Mesodermal cell (in vitro differentiated cells): Measurements from ENCODE around the gene XAB2.

Source experiments
- H3K27ac ChIP-seq: 2 replicates; pipeline ENCODE4 v1.7.0; 2013; ENCODE audit warnings: mild to moderate bottlenecking, low read depth, low read length, moderate library complexity; ENCODE audit not compliant: severe bottlenecking
- H3K36me3 ChIP-seq: 2 replicates; pipeline ENCODE4 v1.7.1; 2013; ENCODE audit warnings: mild to moderate bottlenecking, low read length, moderate library complexity; ENCODE audit not compliant: control insufficient read depth, insufficient read depth
- H3K4me1 ChIP-seq: one replicate; pipeline ENCODE4 v1.7.1; 2013; ENCODE audit warnings: mild to moderate bottlenecking, low read length; ENCODE audit not compliant: insufficient read depth, control insufficient read depth, poor library complexity, severe bottlenecking
- H3K4me3 ChIP-seq: 2 replicates; pipeline ENCODE4 v1.7.0; 2013; ENCODE audit warnings: low read length, control low read depth, mild to moderate bottlenecking; ENCODE audit not compliant: insufficient read depth, poor library complexity, severe bottlenecking; ENCODE audit errors: extremely low read depth
- H3K9me3 ChIP-seq: 2 replicates; pipeline ENCODE4 v1.7.1; 2013; ENCODE audit warnings: mild to moderate bottlenecking, low read length, moderate library complexity; ENCODE audit not compliant: control insufficient read depth
- WGBS, 2 experiments: methylation state at CpG; one replicate each; pipeline ENCODE4 v1.1.5; 2013; ENCODE audit warnings: missing lambda C conversion rate in 2 of 2; ENCODE audit not compliant: insufficient coverage in 2 of 2; 5-methylcytosine and 5-hydroxymethylcytosine counted together

XAB2 gene

GRCh38 chr19:7619671-7620441 lies 9.5 kb downstream of the XAB2 start:
- H3K36me3 ChIP-seq, result peaks cover 52% of the 10 kb centered on the region
- WGBS, 2 experiments, result 94 to 96% methylated on average over 38 to 44 of the region's 48 CpGs
- no peak overlapping the region for H3K27ac ChIP-seq
- no peaks in the 10 kb centered on the region for H3K9me3 ChIP-seq
- no peaks in the 10 kb centered on the region for H3K4me1 ChIP-seq
- H3K4me3 ChIP-seq, result no peak overlapping the region

- H3K27ac ChIP-seq, result no peak overlapping the region
Observed at GRCh38 chr19:7618771-7619510, 10.4 kb downstream of the XAB2 start.

GRCh38 chr19:7618348-7618747 lies 11.0 kb downstream of the XAB2 start:
- no peak overlapping the region for H3K4me3 ChIP-seq
- no peaks in the 10 kb centered on the region for H3K9me3 ChIP-seq
- 87 to 96% methylated on average over 4 of the region's 4 CpGs for WGBS, 2 experiments
- H3K36me3 ChIP-seq, result peaks cover 49% of the 10 kb centered on the region
- H3K4me1 ChIP-seq, result no peaks in the 10 kb centered on the region
- peak overlapping the region; percentile 10 for H3K27ac ChIP-seq

More at GRCh38 chr19:7618771-7619510, 10.4 kb downstream of the XAB2 start:
- peaks cover 49% of the 10 kb centered on the region for H3K36me3 ChIP-seq
- H3K4me3 ChIP-seq, result no peak overlapping the region
- 95% methylated on average over 13 to 17 of the region's 21 CpGs for WGBS, 2 experiments
- H3K9me3 ChIP-seq, result no peaks in the 10 kb centered on the region
- H3K4me1 ChIP-seq, result no peaks in the 10 kb centered on the region

- Histone ChIP-seq H3K27ac (no peak overlapping the region), H3K4me3 (no peak overlapping the region), H3K4me1 (no peaks in the 10 kb centered on the region), H3K9me3 (no peaks in the 10 kb centered on the region), H3K36me3 (peaks cover 44% of the 10 kb centered on the region)
- WGBS, 2 experiments, result 95 to 98% methylated on average over 20 to 24 of the region's 28 CpGs
Observed at GRCh38 chr19:7617735-7618134, 11.6 kb downstream of the XAB2 start.

GRCh38 chr19:7617172-7617571 lies 12.2 kb downstream of the XAB2 start:
- H3K9me3 ChIP-seq, result no peaks in the 10 kb centered on the region
- 83 to 88% methylated on average over 6 to 7 of the region's 12 CpGs for WGBS, 2 experiments
- peaks cover 38% of the 10 kb centered on the region for H3K36me3 ChIP-seq
- no peak overlapping the region for H3K27ac ChIP-seq
- no peak overlapping the region for H3K4me3 ChIP-seq
- H3K4me1 ChIP-seq, result no peaks in the 10 kb centered on the region

GRCh38 chr19:7614859-7615741 lies 14.2 kb downstream of the XAB2 start:
- Histone ChIP-seq H3K9me3 (no peaks in the 10 kb centered on the region), H3K36me3 (peaks cover 24% of the 10 kb centered on the region), H3K27ac (no peak overlapping the region), H3K4me3 (no peak overlapping the region), H3K4me1 (no peaks in the 10 kb centered on the region)
- 92 to 95% methylated on average over 36 to 53 of the region's 59 CpGs for WGBS, 2 experiments

- H3K27ac ChIP-seq, result no peak overlapping the region
- no peaks in the 10 kb centered on the region for H3K9me3 ChIP-seq
- WGBS, 2 experiments, result 91 to 95% methylated on average over 60 to 75 of the region's 81 CpGs
- H3K4me1 ChIP-seq, result no peaks in the 10 kb centered on the region
- H3K4me3 ChIP-seq, result no peak overlapping the region
- no peaks in the 10 kb centered on the region for H3K36me3 ChIP-seq
Observed at GRCh38 chr19:7612282-7613274, 16.8 kb downstream of the XAB2 start.

GRCh38 chr19:7611541-7612279 lies 17.6 kb downstream of the XAB2 start:
- no peak overlapping the region for H3K4me3 ChIP-seq
- 88 to 95% methylated on average over 33 to 39 of the region's 41 CpGs for WGBS, 2 experiments

GRCh38 chr19:7610491-7611240 lies 18.7 kb downstream of the XAB2 start:
- H3K36me3 ChIP-seq, result no peaks in the 10 kb centered on the region
- no peak overlapping the region for H3K27ac ChIP-seq
- H3K4me3 ChIP-seq, result no peak overlapping the region
- no peaks in the 10 kb centered on the region for H3K4me1 ChIP-seq
- 84 to 94% methylated on average over 11 to 23 of the region's 31 CpGs for WGBS, 2 experiments
- H3K9me3 ChIP-seq, result no peaks in the 10 kb centered on the region

More at GRCh38 chr19:7611541-7612279, 17.6 kb downstream of the XAB2 start:
- no peak overlapping the region for H3K27ac ChIP-seq
- no peaks in the 10 kb centered on the region for H3K36me3 ChIP-seq
- no peaks in the 10 kb centered on the region for H3K9me3 ChIP-seq
- H3K4me1 ChIP-seq, result no peaks in the 10 kb centered on the region
